H1 (cell line): ENCODE results near the gene TSKS. TPM values are rescaled to one million over a fixed set of nuclear protein-coding genes. Genes with fewer than 3 reads are reported as not detected.

ENCODE experiments used
- CTCF ChIA-PET: fragments of 300-600 bp; sonication (Branson Sonifier 250); formaldehyde crosslinking; loops from one replicate; lab custom pipeline; 2021; ENCODE audit not compliant: partially characterized antibody; lab: Charles Lee
- POLR2A ChIA-PET: fragments of 300-600 bp; sonication (Branson Sonifier 250); formaldehyde crosslinking; loops from one replicate; lab custom pipeline; 2021; ENCODE audit warnings: inconsistent platforms; ENCODE audit not compliant: partially characterized antibody; lab: Charles Lee
- DNase-seq, 2 experiments: peaks; one replicate each; pipeline versions ENCODE4 v3.0.0 to v3.0.0-alpha.2; 2010 to 2022; ENCODE audit warnings: low spot score in 2 of 2, low read depth in 1 of 2, mixed read lengths in 1 of 2
- FAIRE-seq: peaks from 2 replicates; lab custom pipeline; 2011; peaks lifted over from hg19 to GRCh38; lab: Jason Lieb, UNC
- H2AFZ ChIP-seq: 2 replicates; pipeline ENCODE4 v1.8.1; 2012; ENCODE audit warnings: low read length, inconsistent platforms
- H2AK5ac ChIP-seq: 2 replicates; pipeline ENCODE4 v1.6.1; 2013; ENCODE audit warnings: low read depth, low read length
- H2BK120ac ChIP-seq: replicated peaks from 2 replicates; pipeline ENCODE3; 2013; ENCODE audit warnings: low read depth, low read length, inconsistent platforms
- H2BK12ac ChIP-seq: 2 replicates; pipeline ENCODE4 v1.6.1; 2013; ENCODE audit warnings: low read depth, low read length
- H2BK15ac ChIP-seq: 2 replicates; pipeline ENCODE4 v1.6.1; 2013; ENCODE audit warnings: low read length
- H2BK20ac ChIP-seq: 2 replicates; pipeline ENCODE4 v1.6.1; 2013; ENCODE audit warnings: low read length
- H2BK5ac ChIP-seq: 2 replicates; pipeline ENCODE4 v1.6.1; 2013; ENCODE audit warnings: low read depth, low read length
- H3K14ac ChIP-seq: 2 replicates; pipeline ENCODE4 v1.6.1; 2013; ENCODE audit warnings: inconsistent platforms; ENCODE audit not compliant: insufficient read length
- H3K18ac ChIP-seq: 2 replicates; pipeline ENCODE4 v1.6.1; 2013; ENCODE audit warnings: low read length; ENCODE audit errors: extremely low read depth
- H3K23ac ChIP-seq: 2 replicates; pipeline ENCODE4 v1.6.1; 2013; ENCODE audit warnings: inconsistent platforms; ENCODE audit not compliant: insufficient read length
- H3K23me2 ChIP-seq: 2 replicates; pipeline ENCODE4 v1.6.1; 2013; ENCODE audit warnings: low read depth, low read length
- H3K27ac ChIP-seq: 2 replicates; pipeline ENCODE4 v1.6.1; 2011; ENCODE audit warnings: low read depth, low read length, inconsistent platforms
- H3K27me3 ChIP-seq, 4 experiments: replicated peaks in 1 of 4; 1 replicate in 1 of 4; 2 replicates in 3 of 4; pipeline versions ENCODE4 v1.6.1 to v1.8.1; 2011 to 2013; ENCODE audit warnings: low read length in 3 of 4, mild to moderate bottlenecking in 3 of 4, inconsistent platforms in 2 of 4, mixed read lengths in 2 of 4, moderate library complexity in 1 of 4; ENCODE audit not compliant: control insufficient read depth in 3 of 4, insufficient read depth in 3 of 4; ENCODE audit errors: extremely low read depth in 1 of 4
- H3K36me3 ChIP-seq, 4 experiments: 2 replicates each; pipeline versions ENCODE4 v1.6.1 to v1.8.1; 2011 to 2013; ENCODE audit warnings: mild to moderate bottlenecking in 4 of 4, low read length in 3 of 4, moderate library complexity in 2 of 4, control low read depth in 1 of 4, inconsistent platforms in 1 of 4; ENCODE audit not compliant: insufficient read depth in 4 of 4, control insufficient read depth in 2 of 4
- H3K4ac ChIP-seq: replicated peaks from 2 replicates; pipeline ENCODE3; 2013; ENCODE audit warnings: low read length, low read depth, mixed read lengths, inconsistent platforms; ENCODE audit not compliant: insufficient read length
- H3K4me1 ChIP-seq, 4 experiments: replicated peaks in 1 of 4; 1 replicate in 1 of 4; 2 replicates in 3 of 4; pipeline versions ENCODE4 v1.6.1 to v1.8.1; 2011 to 2013; ENCODE audit warnings: low read length in 3 of 4, inconsistent platforms in 2 of 4, mixed read lengths in 1 of 4; ENCODE audit not compliant: insufficient read depth in 4 of 4, control insufficient read depth in 3 of 4
- H3K4me2 ChIP-seq, 2 experiments: 2 replicates each; pipeline versions ENCODE4 v1.6.1 to v1.8.1; 2011 to 2013; ENCODE audit warnings: low read depth in 2 of 2, low read length in 2 of 2, control low read depth in 1 of 2, inconsistent platforms in 1 of 2, mild to moderate bottlenecking in 1 of 2; ENCODE audit not compliant: insufficient read depth in 1 of 2
- H3K4me3 ChIP-seq, 4 experiments: fragments of 200-600, 300-600 bp in 1 of 4; sonication (generic), shearing (Covaris generic), sonication (Bioruptor Twin) in 1 of 4; 2 replicates each; pipeline versions ENCODE4 v1.5.1 to v1.8.1; 2011 to 2016; ENCODE audit warnings: low read length in 4 of 4, low read depth in 3 of 4, control low read depth in 2 of 4, inconsistent platforms in 2 of 4, mild to moderate bottlenecking in 2 of 4, mixed read lengths in 1 of 4, moderate library complexity in 1 of 4; ENCODE audit not compliant: insufficient read depth in 2 of 4; ENCODE audit errors: extremely low read depth in 1 of 4
- H3K56ac ChIP-seq: replicated peaks from 2 replicates; pipeline ENCODE3; 2013; ENCODE audit warnings: low read depth, mild to moderate bottlenecking, mixed read lengths, low read length, inconsistent platforms; ENCODE audit not compliant: insufficient read length
- H3K79me1 ChIP-seq: 2 replicates; pipeline ENCODE4 v1.6.1; 2013; ENCODE audit warnings: low read depth, low read length, control low read depth
- H3K79me2 ChIP-seq, 2 experiments: 2 replicates each; pipeline versions ENCODE4 v1.6.1 to v1.8.1; 2012 to 2013; ENCODE audit warnings: low read length in 2 of 2, mild to moderate bottlenecking in 2 of 2, inconsistent platforms in 1 of 2; ENCODE audit not compliant: insufficient read depth in 2 of 2, control insufficient read depth in 1 of 2
- H3K9ac ChIP-seq, 4 experiments: replicated peaks in 1 of 4; 1 replicate in 1 of 4; 2 replicates in 3 of 4; pipeline versions ENCODE4 v1.6.1 to v1.8.1; 2011 to 2013; ENCODE audit warnings: low read depth in 3 of 4, low read length in 3 of 4, control low read depth in 2 of 4, mild to moderate bottlenecking in 2 of 4, moderate library complexity in 2 of 4, inconsistent platforms in 1 of 4; ENCODE audit errors: extremely low read depth in 1 of 4
- H3K9me3 ChIP-seq, 2 experiments: 2 replicates each; pipeline versions ENCODE4 v1.6.1 to v1.8.1; 2012 to 2013; ENCODE audit warnings: mild to moderate bottlenecking in 2 of 2, moderate library complexity in 2 of 2, control low read depth in 1 of 2, inconsistent platforms in 1 of 2, low read depth in 1 of 2, low read length in 1 of 2, mixed read lengths in 1 of 2; ENCODE audit not compliant: insufficient read depth in 2 of 2
- H4K20me1 ChIP-seq, 2 experiments: replicated peaks in 1 of 2; 2 replicates each; pipeline versions ENCODE3 to v1.8.1; 2011 to 2013; ENCODE audit warnings: inconsistent platforms in 2 of 2, low read length in 2 of 2, mild to moderate bottlenecking in 1 of 2; ENCODE audit not compliant: insufficient read depth in 2 of 2, control insufficient read depth in 1 of 2
- H4K5ac ChIP-seq: 2 replicates; pipeline ENCODE4 v1.6.1; 2013; ENCODE audit warnings: low read length, low read depth, mixed read lengths, inconsistent platforms; ENCODE audit not compliant: insufficient read length
- H4K8ac ChIP-seq: 2 replicates; pipeline ENCODE4 v1.8.0; 2013; ENCODE audit warnings: mild to moderate bottlenecking, moderate library complexity, low read length, inconsistent platforms; ENCODE audit not compliant: insufficient read depth; ENCODE audit errors: extremely low read depth
- H4K91ac ChIP-seq: replicated peaks from 2 replicates; pipeline ENCODE3; 2013; ENCODE audit warnings: low read length, mixed read lengths, inconsistent platforms; ENCODE audit not compliant: insufficient read length
- CHD2 ChIP-seq: IDR thresholded peaks from 2 replicates; pipeline ENCODE4 v1.6.1; 2012; ENCODE audit warnings: low read length, improper control_type of control experiment
- CTCF ChIP-seq, 3 experiments: IDR thresholded peaks; 1 replicate in 2 of 3; 2 replicates in 1 of 3; pipeline versions ENCODE4 v1.5.1 to v1.6.1; 2011; ENCODE audit warnings: low read length in 3 of 3, mild to moderate bottlenecking in 3 of 3, inconsistent platforms in 2 of 3, low read depth in 1 of 3, moderate library complexity in 1 of 3; ENCODE audit not compliant: insufficient read depth in 1 of 3; ENCODE audit errors: control extremely low read depth in 1 of 3
- KDM1A ChIP-seq: fragments of 200-600, 300-600 bp; sonication (generic); IDR thresholded peaks from 2 replicates; pipeline ENCODE4 v1.7.1; 2016; ENCODE audit warnings: mild to moderate bottlenecking, low read length, borderline replicate concordance
- POLR2A ChIP-seq, 2 experiments: IDR thresholded peaks; 1 replicate in 1 of 2; 2 replicates in 1 of 2; pipeline ENCODE4 v1.6.1; 2011; ENCODE audit warnings: low read depth in 2 of 2, low read length in 2 of 2, mild to moderate bottlenecking in 2 of 2; ENCODE audit errors: control extremely low read depth in 1 of 2
- SAP30 ChIP-seq: fragments of 300-600 bp; sonication (generic); IDR thresholded peaks from 2 replicates; pipeline ENCODE4 v1.7.1; 2012; ENCODE audit warnings: low read length, moderate library complexity, mild to moderate bottlenecking, inconsistent platforms; ENCODE audit not compliant: insufficient read depth, insufficient replicate concordance
- SIN3A ChIP-seq, 2 experiments: IDR thresholded peaks in 1 of 2; conservative IDR thresholded peaks in 1 of 2; 2 replicates each; pipeline ENCODE4 v1.6.1; 2011 to 2012; ENCODE audit warnings: low read length in 2 of 2, improper control_type of control experiment in 1 of 2, low read depth in 1 of 2, mild to moderate bottlenecking in 1 of 2
- SIX5 ChIP-seq: IDR thresholded peaks from 2 replicates; pipeline ENCODE4 v1.6.1; 2011; ENCODE audit warnings: mild to moderate bottlenecking, low read depth, low read length
- SP1 ChIP-seq: IDR thresholded peaks from 2 replicates; pipeline ENCODE4 v1.6.1; 2011; ENCODE audit warnings: low read depth, low read length
- TBP ChIP-seq: IDR thresholded peaks from 2 replicates; pipeline ENCODE4 v1.6.1; 2011; ENCODE audit warnings: low read depth, low read length, improper control_type of control experiment
- WGBS, 2 experiments: shearing (Covaris generic) in 1 of 2; methylation state at CpG; one replicate each; pipeline versions ENCODE4 v1.1.6 to v1.1.7; 2013 to 2015; ENCODE audit warnings: low lambda C conversion rate in 2 of 2, mixed read lengths in 2 of 2, inconsistent platforms in 1 of 2, low coverage in 1 of 2, missing lambda C conversion rate in 1 of 2; ENCODE audit not compliant: insufficient replicate concordance in 2 of 2, insufficient coverage in 1 of 2, insufficient read length in 1 of 2; ENCODE audit errors: extremely low coverage in 1 of 2, missing lambda C conversion rate in 1 of 2; 5-methylcytosine and 5-hydroxymethylcytosine counted together
- polyA plus RNA-seq, 7 experiments: library from polyadenylated mRNA; depleted of rRNA in 3 of 7; stranded (reverse) in 5 of 7; unstranded in 2 of 7; fragments of >200 nt in 5 of 7; fragments of 200-250 nt in 2 of 7; gene quantifications; 1 replicate in 5 of 7; 2 replicates in 1 of 7; 4 replicates in 1 of 7; pipeline versions ENCODE4 v1.2.1 to v1.2.3, GENCODE V29; 2011 to 2013; ENCODE audit warnings: missing spikeins in 2 of 7, mixed read lengths in 2 of 7
- total RNA-seq: library from RNA; stranded (reverse); fragmentation: NEBNext Ultra II Directional; extraction: Animal tissue kit (Norgen Biotek cat#: 25700); gene quantifications from 2 replicates; pipeline ENCODE4 v1.2.1, GENCODE V29; 2021

Gene TSKS
- total and polyA plus RNA-seq, 2 of the 8 experiments (the other 6 are each of a cell fraction or from before 2014, with no cell fraction given): 0.21 TPM; not detected in 1

GRCh38 chr19:49801966-49802661, 39.0 kb upstream of the TSKS start:
- no peak overlapping the region for H3K14ac ChIP-seq
- peak overlapping the region; percentile 85 for H2BK5ac ChIP-seq
- POLR2A ChIA-PET: interaction anchor here (0.9 to 2.6 kb wide), 4 partner anchors 11 to 113 kb away, joined by 3 to 11 read pairs (median 4); partner anchors contain the start of genes ADM5 and FUZ
- 49% methylated on average over 19 of the region's 38 CpGs; no CpG with 5 or more reads in 1 of the 2 experiments for WGBS, 2 experiments
- H3K27me3 ChIP-seq: no peaks in the 10 kb centered on the region
- H3K23me2 ChIP-seq: peaks cover 2% of the 10 kb centered on the region; the same call in 1 of the 2 replicates
- H3K18ac ChIP-seq: peak overlapping the region; percentile 60
- H3K4me1 ChIP-seq: peaks cover 4 to 18% (median 6%) of the 10 kb centered on the region in 4 experiments
- peak overlapping the region; percentile 94 for H4K5ac ChIP-seq
- peak in 1 of 2 experiments; percentile 84 for DNase-seq
- no peak overlapping the region for H2AFZ ChIP-seq
- no peak overlapping the region for H2BK20ac ChIP-seq
- 0 out of 2 replicates have a peak overlapping the region, but pooled peaks have one; percentile 39 for H2BK12ac ChIP-seq
- H3K9ac ChIP-seq: peak overlapping the region in 3 of 4 experiments; percentile 19 to 36 (median 21); a peak in 2 of 7 replicates
- peak overlapping the region; percentile 23 for H3K4ac ChIP-seq
- peak overlapping the region; percentile 64 to 81 for H3K4me2 ChIP-seq
- no peak overlapping the region for H3K23ac ChIP-seq
- peaks cover 2% of the 10 kb centered on the region; the same call in 1 of the 2 replicates for H3K79me1 ChIP-seq
- H2BK15ac ChIP-seq: no peak overlapping the region
- H3K27ac ChIP-seq: no peak overlapping the region
- H3K56ac ChIP-seq: no peak overlapping the region
- no peak overlapping the region for H2BK120ac ChIP-seq
- FAIRE-seq: no peak
- H3K79me2 ChIP-seq: no peaks in the 10 kb centered on the region
- H4K8ac ChIP-seq: peak overlapping the region; percentile 89; the same call in 1 of the 2 replicates
- peaks cover 1 to 6% of the 10 kb centered on the region in 2 experiments for H4K20me1 ChIP-seq
- no peak overlapping the region for H2AK5ac ChIP-seq
- H3K9me3 ChIP-seq: no peaks in the 10 kb centered on the region
- peak overlapping the region; percentile 15 to 52 (median 40); a peak in 7 of 8 replicates for H3K4me3 ChIP-seq
- CTCF ChIA-PET: interaction anchor here (1.2 to 1.8 kb wide), 4 partner anchors 30 to 85 kb away, joined by 3 to 7 read pairs (median 4); no protein-coding TSS in a partner anchor
- peaks cover 2 to 23% (median 11%) of the 10 kb centered on the region in 4 experiments for H3K36me3 ChIP-seq
- H4K91ac ChIP-seq: peak overlapping the region; percentile 82
- TF ChIP-seq TBP: no peak
- TF ChIP-seq POLR2A (IDR thresholded peaks at IDR 0.05; ENCODE audit: control extremely low read depth in 1 of 2, low read depth in 2 of 2, low read length in 2 of 2): no peak
- TF ChIP-seq SAP30: no peak
- TF ChIP-seq KDM1A: no peak
- TF ChIP-seq SIN3A (conservative IDR thresholded peaks at IDR 0.05 in 1 of 2, IDR thresholded peaks at IDR 0.05 in 1 of 2; ENCODE audit: low read depth in 1 of 2, low read length in 2 of 2): no peak
- TF ChIP-seq SIX5: no peak
- peak; percentile 92 for TF ChIP-seq SP1
- TF ChIP-seq CHD2: peak; percentile 87
- peak; percentile 4 to 31 (median 8); a peak in 2 of 4 replicates for TF ChIP-seq CTCF (IDR thresholded peaks at IDR 0.05; ENCODE audit: control extremely low read depth in 1 of 3, insufficient read depth in 1 of 3, low read depth in 1 of 3, low read length in 3 of 3)
